Measurements from ENCODE around the gene APBA3.

Gene APBA3

GRCh38 chr19:3710265-3710812 lies 51.2 kb downstream of the APBA3 start:
- DNase-seq (ENCODE audit: insufficient read length, low spot score) (no peak), FAIRE-seq (no peak)
- no peak for TF ChIP-seq CTCF (IDR thresholded peaks at IDR 0.05; ENCODE audit: insufficient read depth, missing control alignments)

GRCh38 chr19:3708207-3708931 lies 53.1 kb downstream of the APBA3 start, which contains the start of gene TJP3:
TSS of gene TJP3 (plus strand) at chr19:3708384. CDS start at chr19:3728433, 20,049 bp downstream.
- no peak for TF ChIP-seq CTCF (IDR thresholded peaks at IDR 0.05; ENCODE audit: insufficient read depth, missing control alignments)
- FAIRE-seq (no peak), DNase-seq (ENCODE audit: insufficient read length, low spot score) (no peak)

GRCh38 chr19:3707868-3708206 lies 53.7 kb downstream of the APBA3 start:
- TF ChIP-seq CTCF (IDR thresholded peaks at IDR 0.05; ENCODE audit: insufficient read depth, missing control alignments) = no peak
- DNase-seq (ENCODE audit: insufficient read length, low spot score) (no peak), FAIRE-seq (no peak)

- no peak for TF ChIP-seq CTCF (IDR thresholded peaks at IDR 0.05; ENCODE audit: insufficient read depth, missing control alignments)
- DNase-seq (ENCODE audit: insufficient read length, low spot score) (no peak), FAIRE-seq (peak; percentile 69)
These were observed 60.3 kb downstream of the APBA3 start for GRCh38 chr19:3701200-3701599.
